Activated CD8-positive, alpha-beta memory T cell treated with anti-CD3 and anti-CD28 coated beads for 4 hours (primary cell): ENCODE results near the gene ASZ1.

ENCODE experiments used
- DNase-seq, 2 donors: peaks; one replicate each; pipeline ENCODE4 v3.0.0-alpha.2; 2020; ENCODE audit warnings: low read depth in 2 of 2

ASZ1 gene

GRCh38 chr7:117402109-117402508, 25.2 kb downstream of the ASZ1 start:
- DNase-seq: no peak

- no peak for DNase-seq
These were observed 25.8 kb downstream of the ASZ1 start for GRCh38 chr7:117401293-117402002.

GRCh38 chr7:117399820-117400422, 27.4 kb downstream of the ASZ1 start:
- no peak for DNase-seq

- no peak for DNase-seq
These were observed 31.6 kb downstream of the ASZ1 start for GRCh38 chr7:117395743-117396142.

GRCh38 chr7:117393781-117394180, 33.5 kb downstream of the ASZ1 start:
- no peak for DNase-seq

- DNase-seq: no peak
These were observed 37.4 kb downstream of the ASZ1 start for GRCh38 chr7:117389871-117390270.

GRCh38 chr7:117386110-117386706, 41.1 kb downstream of the ASZ1 start:
- no peak for DNase-seq

- no peak for DNase-seq
These were observed 41.8 kb downstream of the ASZ1 start for GRCh38 chr7:117385363-117386109.

- DNase-seq: no peak
These were observed 42.5 kb downstream of the ASZ1 start for GRCh38 chr7:117384688-117385362.

- no peak for DNase-seq
These were observed 43.7 kb downstream of the ASZ1 start for GRCh38 chr7:117383483-117384189.

GRCh38 chr7:117383046-117383445, 44.2 kb downstream of the ASZ1 start:
- DNase-seq: no peak

GRCh38 chr7:117381362-117381761, 45.9 kb downstream of the ASZ1 start:
- DNase-seq: no peak

GRCh38 chr7:117375380-117375779, 51.9 kb downstream of the ASZ1 start:
- DNase-seq: no peak

GRCh38 chr7:117372073-117372472, 55.2 kb downstream of the ASZ1 start:
- DNase-seq: no peak

GRCh38 chr7:117364339-117365080, 62.8 kb downstream of the ASZ1 start:
- no peak for DNase-seq

GRCh38 chr7:117362294-117362888, 64.9 kb downstream of the ASZ1 start:
- no peak for DNase-seq

GRCh38 chr7:117350027-117350426, 77.3 kb downstream of the ASZ1 start:
- no peak for DNase-seq

GRCh38 chr7:117349570-117349969, 77.7 kb downstream of the ASZ1 start:
- no peak for DNase-seq

- no peak for DNase-seq
These were observed 79.2 kb downstream of the ASZ1 start for GRCh38 chr7:117347962-117348672.

- no peak for DNase-seq
These were observed 79.8 kb downstream of the ASZ1 start for GRCh38 chr7:117347480-117347879.
